Liver (tissue), 9 donors: ENCODE data around the gene EMILIN3. TPM values are rescaled to one million over a fixed set of nuclear protein-coding genes. Genes with fewer than 3 reads are reported as not detected.

Experiments used
- DNase-seq: peaks from one replicate; pipeline ENCODE4 v3.0.0-alpha.2; 2017; ENCODE audit warnings: low spot score
- H3K27ac ChIP-seq, 2 donors: one replicate each; pipeline ENCODE4 v1.7.0; 2013; ENCODE audit warnings: inconsistent platforms in 2 of 2, low read length in 2 of 2, control low read depth in 1 of 2, low read depth in 1 of 2, mild to moderate bottlenecking in 1 of 2
- H3K27me3 ChIP-seq, 4 donors: one replicate each; pipeline versions ENCODE4 v1.6.1 to v1.7.0; 2013; ENCODE audit warnings: low read length in 3 of 4, inconsistent platforms in 1 of 4, mild to moderate bottlenecking in 1 of 4, moderate library complexity in 1 of 4; ENCODE audit not compliant: control insufficient read depth in 4 of 4, insufficient read depth in 4 of 4
- H3K36me3 ChIP-seq, 4 donors: one replicate each; pipeline versions ENCODE4 v1.6.1 to v1.7.0; 2013; ENCODE audit warnings: low read length in 3 of 4, mild to moderate bottlenecking in 3 of 4, low read depth in 1 of 4, moderate library complexity in 1 of 4; ENCODE audit not compliant: control insufficient read depth in 4 of 4, insufficient read depth in 3 of 4
- H3K4me1 ChIP-seq, 4 donors: one replicate each; pipeline versions ENCODE4 v1.6.1 to v1.7.0; 2013; ENCODE audit warnings: low read length in 3 of 4, mild to moderate bottlenecking in 3 of 4, moderate library complexity in 1 of 4; ENCODE audit not compliant: control insufficient read depth in 4 of 4, insufficient read depth in 4 of 4
- H3K4me3 ChIP-seq, 3 donors: one replicate each; pipeline versions ENCODE4 v1.6.1 to v1.7.0; 2013; ENCODE audit warnings: low read length in 3 of 3, control low read depth in 1 of 3, low read depth in 1 of 3, mild to moderate bottlenecking in 1 of 3
- H3K9ac ChIP-seq, 2 donors: one replicate each; pipeline ENCODE4 v1.7.0; 2013; ENCODE audit warnings: low read length in 2 of 2, mild to moderate bottlenecking in 2 of 2, moderate library complexity in 2 of 2, control low read depth in 1 of 2, low read depth in 1 of 2
- H3K9me3 ChIP-seq, 4 donors: one replicate each; pipeline versions ENCODE4 v1.6.1 to v1.7.0; 2013; ENCODE audit warnings: low read length in 3 of 4; ENCODE audit not compliant: control insufficient read depth in 4 of 4
- EGR1 ChIP-seq, 2 donors: IDR thresholded peaks; 2 replicates each; pipeline ENCODE4 v1.6.1; 2016 to 2018; ENCODE audit warnings: antibody characterized with exemption in 2 of 2, low read depth in 2 of 2
- FOXA1 ChIP-seq: IDR thresholded peaks from 2 replicates; pipeline ENCODE4 v1.6.1; 2016; ENCODE audit warnings: antibody characterized with exemption
- FOXA2 ChIP-seq: IDR thresholded peaks from 2 replicates; pipeline ENCODE4 v1.6.1; 2016; ENCODE audit warnings: antibody characterized with exemption
- GABPA ChIP-seq, 2 donors: IDR thresholded peaks in 1 of 2; conservative IDR thresholded peaks in 1 of 2; 2 replicates each; pipeline ENCODE4 v1.6.1; 2016; ENCODE audit warnings: antibody characterized with exemption in 2 of 2, mild to moderate bottlenecking in 1 of 2, moderate library complexity in 1 of 2
- HNF4A ChIP-seq, 2 donors: conservative IDR thresholded peaks; 2 replicates each; pipeline ENCODE4 v1.6.1; 2016; ENCODE audit warnings: antibody characterized with exemption in 2 of 2, mild to moderate bottlenecking in 2 of 2
- HNF4G ChIP-seq: IDR thresholded peaks from 2 replicates; pipeline ENCODE4 v1.6.1; 2016; ENCODE audit warnings: antibody characterized with exemption
- JUND ChIP-seq, 2 donors: IDR thresholded peaks; 2 replicates each; pipeline ENCODE4 v1.6.1; 2016; ENCODE audit warnings: antibody characterized with exemption in 2 of 2
- NR2F2 ChIP-seq: IDR thresholded peaks from 2 replicates; pipeline ENCODE4 v1.6.1; 2016; ENCODE audit warnings: antibody characterized with exemption
- RAD21 ChIP-seq, 2 donors: IDR thresholded peaks; 2 replicates each; pipeline ENCODE4 v1.6.1; 2016; ENCODE audit warnings: antibody characterized with exemption in 2 of 2, mild to moderate bottlenecking in 2 of 2
- RXRA ChIP-seq, 2 donors: IDR thresholded peaks; 2 replicates each; pipeline ENCODE4 v1.6.1; 2017 to 2018; ENCODE audit warnings: antibody characterized with exemption in 2 of 2, mild to moderate bottlenecking in 1 of 2
- SP1 ChIP-seq: IDR thresholded peaks from 2 replicates; pipeline ENCODE4 v1.6.1; 2018; ENCODE audit warnings: antibody characterized with exemption, mild to moderate bottlenecking
- TAF1 ChIP-seq: conservative IDR thresholded peaks from 2 replicates; pipeline ENCODE4 v1.6.1; 2016; ENCODE audit warnings: antibody characterized with exemption, mild to moderate bottlenecking
- YY1 ChIP-seq: IDR thresholded peaks from 2 replicates; pipeline ENCODE4 v1.6.1; 2016; ENCODE audit warnings: antibody characterized with exemption, mild to moderate bottlenecking
- WGBS: extraction: QIAGEN DNeasy Blood & Tissue Kit; methylation state at CpG from one replicate; pipeline ENCODE4 v1.1.7; 2013; 5-methylcytosine and 5-hydroxymethylcytosine counted together
- polyA plus RNA-seq, 2 donors: library from polyadenylated mRNA; stranded (reverse) in 1 of 2; unstranded in 1 of 2; fragments of 200-250 nt in 1 of 2; fragments of >200 nt in 1 of 2; fragmentation: Nextera tagmentation in 1 of 2; extraction: Ambion mirVana in 1 of 2; gene quantifications; one replicate each; pipeline versions ENCODE4 v1.2.1 to v1.2.3, GENCODE V29; 2013 to 2015
- total RNA-seq, 2 donors: library from RNA; depleted of rRNA; stranded (reverse); fragments of >200 nt; gene quantifications; one replicate each; pipeline ENCODE4 v1.2.3, GENCODE V29; 2014
- TF ChIP-seq, protein P1 (sequence below): IDR thresholded peaks from 2 replicates; pipeline ENCODE4 v1.6.1; 2016; ENCODE audit warnings: antibody characterized with exemption
- TF ChIP-seq, protein P2 (sequence below): IDR thresholded peaks from 2 replicates; pipeline ENCODE4 v1.6.1; 2016; ENCODE audit warnings: antibody characterized with exemption
- TF ChIP-seq, protein P3 (sequence below): IDR thresholded peaks from 2 replicates; pipeline ENCODE4 v1.6.1; 2016; ENCODE audit warnings: antibody characterized with exemption, mild to moderate bottlenecking
- TF ChIP-seq, protein P4 (sequence below): fragments of 150-350 bp; IDR thresholded peaks from 2 replicates; pipeline ENCODE4 v1.5.1; 2017; ENCODE audit warnings: improper control_type of control experiment, low read depth, low read length; ENCODE audit not compliant: missing input control
- TF ChIP-seq, protein P5 (sequence below): IDR thresholded peaks from 2 replicates; pipeline ENCODE4 v1.6.1; 2016; ENCODE audit warnings: antibody characterized with exemption
- donor health status: healthy.
- donor health status: healthy.
- donor health status: healthy.
- donor health status: healthy.
- donor health status: healthy.

EMILIN3 gene
- total and polyA plus RNA-seq, 4 donors = 0.05 to 0.79 (median 0.17) TPM; not detected in 1

DNA sequence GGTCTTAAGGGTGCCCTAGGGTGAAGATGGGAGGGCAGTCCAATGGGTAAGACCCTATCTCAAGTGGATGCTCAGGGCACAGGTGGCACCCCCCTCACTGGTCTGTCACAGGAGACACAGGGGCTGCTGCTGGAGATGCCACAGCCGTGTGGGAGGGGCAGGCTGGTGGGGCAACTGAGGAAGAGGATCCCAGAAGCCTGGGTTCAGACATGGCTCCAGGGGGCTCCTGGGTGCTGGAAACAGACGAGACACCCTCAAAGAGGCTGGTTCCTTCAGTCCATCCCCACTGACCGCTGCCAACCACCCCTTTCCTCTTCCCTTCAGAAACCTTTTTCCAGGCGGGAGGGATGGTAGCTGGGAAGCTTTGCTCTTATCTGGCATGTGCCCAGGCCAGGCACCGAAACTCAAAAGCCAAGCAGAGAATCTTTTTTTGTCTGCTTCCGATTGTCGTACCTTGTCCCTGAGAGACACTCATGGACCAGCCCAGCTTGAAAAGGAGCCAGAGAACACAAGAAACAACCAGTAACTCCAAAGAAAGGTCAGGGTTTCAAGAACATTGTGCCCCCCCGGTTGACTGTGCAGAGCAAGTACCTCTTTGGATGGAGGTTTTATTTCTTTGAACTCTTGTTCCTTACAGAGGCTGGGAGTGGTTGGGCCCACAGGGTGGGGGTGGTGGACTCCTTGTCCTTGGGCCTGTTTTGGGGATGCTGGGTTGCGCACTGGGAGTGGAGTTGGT is 28.5 kb upstream of the EMILIN3 start:
- H3K27ac ChIP-seq = no peak overlapping the region
- TF ChIP-seq JUND (IDR thresholded peaks at IDR 0.05) (no peak), TAF1 (no peak), YY1 (no peak), HNF4A (conservative IDR thresholded peaks at IDR 0.05) (no peak), FOXA2 (no peak), FOXA1 (no peak), NR2F2 (no peak), RXRA (IDR thresholded peaks at IDR 0.05) (no peak), HNF4G (no peak), EGR1 (IDR thresholded peaks at IDR 0.05; ENCODE audit: low read depth in 2 of 2) (no peak), SP1 (no peak), RAD21 (IDR thresholded peaks at IDR 0.05) (no peak), GABPA (IDR thresholded peaks at IDR 0.05 in 1 of 2, conservative IDR thresholded peaks at IDR 0.05 in 1 of 2) (no peak)
- TF ChIP-seq, protein P1, sequence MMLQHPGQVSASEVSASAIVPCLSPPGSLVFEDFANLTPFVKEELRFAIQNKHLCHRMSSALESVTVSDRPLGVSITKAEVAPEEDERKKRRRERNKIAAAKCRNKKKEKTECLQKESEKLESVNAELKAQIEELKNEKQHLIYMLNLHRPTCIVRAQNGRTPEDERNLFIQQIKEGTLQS = no peak
- TF ChIP-seq, protein P2, sequence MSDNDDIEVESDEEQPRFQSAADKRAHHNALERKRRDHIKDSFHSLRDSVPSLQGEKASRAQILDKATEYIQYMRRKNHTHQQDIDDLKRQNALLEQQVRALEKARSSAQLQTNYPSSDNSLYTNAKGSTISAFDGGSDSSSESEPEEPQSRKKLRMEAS = no peak
- TF ChIP-seq, protein P3, sequence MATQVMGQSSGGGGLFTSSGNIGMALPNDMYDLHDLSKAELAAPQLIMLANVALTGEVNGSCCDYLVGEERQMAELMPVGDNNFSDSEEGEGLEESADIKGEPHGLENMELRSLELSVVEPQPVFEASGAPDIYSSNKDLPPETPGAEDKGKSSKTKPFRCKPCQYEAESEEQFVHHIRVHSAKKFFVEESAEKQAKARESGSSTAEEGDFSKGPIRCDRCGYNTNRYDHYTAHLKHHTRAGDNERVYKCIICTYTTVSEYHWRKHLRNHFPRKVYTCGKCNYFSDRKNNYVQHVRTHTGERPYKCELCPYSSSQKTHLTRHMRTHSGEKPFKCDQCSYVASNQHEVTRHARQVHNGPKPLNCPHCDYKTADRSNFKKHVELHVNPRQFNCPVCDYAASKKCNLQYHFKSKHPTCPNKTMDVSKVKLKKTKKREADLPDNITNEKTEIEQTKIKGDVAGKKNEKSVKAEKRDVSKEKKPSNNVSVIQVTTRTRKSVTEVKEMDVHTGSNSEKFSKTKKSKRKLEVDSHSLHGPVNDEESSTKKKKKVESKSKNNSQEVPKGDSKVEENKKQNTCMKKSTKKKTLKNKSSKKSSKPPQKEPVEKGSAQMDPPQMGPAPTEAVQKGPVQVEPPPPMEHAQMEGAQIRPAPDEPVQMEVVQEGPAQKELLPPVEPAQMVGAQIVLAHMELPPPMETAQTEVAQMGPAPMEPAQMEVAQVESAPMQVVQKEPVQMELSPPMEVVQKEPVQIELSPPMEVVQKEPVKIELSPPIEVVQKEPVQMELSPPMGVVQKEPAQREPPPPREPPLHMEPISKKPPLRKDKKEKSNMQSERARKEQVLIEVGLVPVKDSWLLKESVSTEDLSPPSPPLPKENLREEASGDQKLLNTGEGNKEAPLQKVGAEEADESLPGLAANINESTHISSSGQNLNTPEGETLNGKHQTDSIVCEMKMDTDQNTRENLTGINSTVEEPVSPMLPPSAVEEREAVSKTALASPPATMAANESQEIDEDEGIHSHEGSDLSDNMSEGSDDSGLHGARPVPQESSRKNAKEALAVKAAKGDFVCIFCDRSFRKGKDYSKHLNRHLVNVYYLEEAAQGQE = no peak
- TF ChIP-seq, protein P4, sequence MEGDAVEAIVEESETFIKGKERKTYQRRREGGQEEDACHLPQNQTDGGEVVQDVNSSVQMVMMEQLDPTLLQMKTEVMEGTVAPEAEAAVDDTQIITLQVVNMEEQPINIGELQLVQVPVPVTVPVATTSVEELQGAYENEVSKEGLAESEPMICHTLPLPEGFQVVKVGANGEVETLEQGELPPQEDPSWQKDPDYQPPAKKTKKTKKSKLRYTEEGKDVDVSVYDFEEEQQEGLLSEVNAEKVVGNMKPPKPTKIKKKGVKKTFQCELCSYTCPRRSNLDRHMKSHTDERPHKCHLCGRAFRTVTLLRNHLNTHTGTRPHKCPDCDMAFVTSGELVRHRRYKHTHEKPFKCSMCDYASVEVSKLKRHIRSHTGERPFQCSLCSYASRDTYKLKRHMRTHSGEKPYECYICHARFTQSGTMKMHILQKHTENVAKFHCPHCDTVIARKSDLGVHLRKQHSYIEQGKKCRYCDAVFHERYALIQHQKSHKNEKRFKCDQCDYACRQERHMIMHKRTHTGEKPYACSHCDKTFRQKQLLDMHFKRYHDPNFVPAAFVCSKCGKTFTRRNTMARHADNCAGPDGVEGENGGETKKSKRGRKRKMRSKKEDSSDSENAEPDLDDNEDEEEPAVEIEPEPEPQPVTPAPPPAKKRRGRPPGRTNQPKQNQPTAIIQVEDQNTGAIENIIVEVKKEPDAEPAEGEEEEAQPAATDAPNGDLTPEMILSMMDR = no peak
- TF ChIP-seq, protein P5, sequence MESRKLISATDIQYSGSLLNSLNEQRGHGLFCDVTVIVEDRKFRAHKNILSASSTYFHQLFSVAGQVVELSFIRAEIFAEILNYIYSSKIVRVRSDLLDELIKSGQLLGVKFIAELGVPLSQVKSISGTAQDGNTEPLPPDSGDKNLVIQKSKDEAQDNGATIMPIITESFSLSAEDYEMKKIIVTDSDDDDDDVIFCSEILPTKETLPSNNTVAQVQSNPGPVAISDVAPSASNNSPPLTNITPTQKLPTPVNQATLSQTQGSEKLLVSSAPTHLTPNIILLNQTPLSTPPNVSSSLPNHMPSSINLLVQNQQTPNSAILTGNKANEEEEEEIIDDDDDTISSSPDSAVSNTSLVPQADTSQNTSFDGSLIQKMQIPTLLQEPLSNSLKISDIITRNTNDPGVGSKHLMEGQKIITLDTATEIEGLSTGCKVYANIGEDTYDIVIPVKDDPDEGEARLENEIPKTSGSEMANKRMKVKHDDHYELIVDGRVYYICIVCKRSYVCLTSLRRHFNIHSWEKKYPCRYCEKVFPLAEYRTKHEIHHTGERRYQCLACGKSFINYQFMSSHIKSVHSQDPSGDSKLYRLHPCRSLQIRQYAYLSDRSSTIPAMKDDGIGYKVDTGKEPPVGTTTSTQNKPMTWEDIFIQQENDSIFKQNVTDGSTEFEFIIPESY = no peak
- H3K36me3 ChIP-seq = no peaks in the 10 kb centered on the region
- no peaks in the 10 kb centered on the region for H3K9me3 ChIP-seq
- H3K4me1 ChIP-seq = peaks cover 0 to 15% (median 4%) of the 10 kb centered on the region in 4 donors
- H3K4me3 ChIP-seq = no peak overlapping the region
- 89% methylated on average over 9 of the region's 9 CpGs for WGBS
- no peaks in the 10 kb centered on the region for H3K27me3 ChIP-seq
- DNase-seq = no peak
- no peak overlapping the region for H3K9ac ChIP-seq
